NCI-H1694 treated with DMSO at 0.1 percent for 48 hours (cell line): Measurements from ENCODE around the gene NID1.
"Not testable (repeated sequence)": the region's sequence is repeated elsewhere in the genome, so short reads cannot be mapped to it uniquely, and the experiment has no call there.

Experiments used
- DNase-seq: peaks from one replicate; lab custom pipeline; 2025; lab: John Stamatoyannopoulos, UW

NID1 gene

GRCh38 chr1:235938709-235939479, 126.0 kb downstream of the NID1 start:
- DNase-seq, result no peak

GRCh38 chr1:235937123-235937522, 127.8 kb downstream of the NID1 start:
- DNase-seq, result no peak

- DNase-seq, result no peak
Observed at GRCh38 chr1:235935235-235936225, 129.4 kb downstream of the NID1 start.

- no peak for DNase-seq
Observed at GRCh38 chr1:235933766-235934116, 131.1 kb downstream of the NID1 start.

GRCh38 chr1:235933017-235933765, 131.7 kb downstream of the NID1 start:
- no peak for DNase-seq

- DNase-seq, result no peak
Observed at GRCh38 chr1:235932090-235932510, 132.8 kb downstream of the NID1 start.

- DNase-seq, result no peak
Observed at GRCh38 chr1:235931171-235931738, 133.6 kb downstream of the NID1 start.

- DNase-seq, result no peak
Observed at GRCh38 chr1:235930543-235930942, 134.3 kb downstream of the NID1 start.

- DNase-seq, result peak; percentile 63
Observed at GRCh38 chr1:235929216-235929615, 135.7 kb downstream of the NID1 start.

- no peak for DNase-seq
Observed at GRCh38 chr1:235928197-235928596, 136.7 kb downstream of the NID1 start.

- not testable (repeated sequence) for DNase-seq
Observed at GRCh38 chr1:235927551-235927950, 137.3 kb downstream of the NID1 start.
